WERI-Rb-1 (cell line): ENCODE measurements around the gene SNUPN.

Experiments used
- DNase-seq: peaks from one replicate; pipeline ENCODE4 v3.0.0-alpha.2; 2020
- H3K27ac ChIP-seq: fragments of 250-450 bp; sonication (Bioruptor Pico); 2 replicates; pipeline ENCODE4 v1.5.1; 2020; ENCODE audit warnings: mild to moderate bottlenecking, moderate library complexity
- H3K27me3 ChIP-seq: fragments of 250-450 bp; sonication (Bioruptor Pico); 2 replicates; pipeline ENCODE4 v1.5.1; 2021; ENCODE audit warnings: mild to moderate bottlenecking, low read depth, moderate library complexity; ENCODE audit not compliant: insufficient read depth, severe bottlenecking
- H3K36me3 ChIP-seq: fragments of 250-450 bp; sonication (Bioruptor Pico); 2 replicates; pipeline ENCODE4 v1.5.1; 2020; ENCODE audit warnings: mild to moderate bottlenecking, moderate library complexity
- H3K4me3 ChIP-seq: 2 replicates; pipeline ENCODE4 v1.5.1; 2011; ENCODE audit warnings: low read depth, mild to moderate bottlenecking, control low read depth, low read length
- H3K9me3 ChIP-seq: fragments of 250-450 bp; sonication (Bioruptor Pico); 2 replicates; pipeline ENCODE4 v1.5.1; 2021; ENCODE audit warnings: mild to moderate bottlenecking, moderate library complexity; ENCODE audit not compliant: severe bottlenecking
- CTCF ChIP-seq: IDR thresholded peaks from 2 replicates; pipeline ENCODE4 v1.5.1; 2011; ENCODE audit warnings: low read depth, mild to moderate bottlenecking, control low read depth, inconsistent platforms, low read length

Gene SNUPN

DNA sequence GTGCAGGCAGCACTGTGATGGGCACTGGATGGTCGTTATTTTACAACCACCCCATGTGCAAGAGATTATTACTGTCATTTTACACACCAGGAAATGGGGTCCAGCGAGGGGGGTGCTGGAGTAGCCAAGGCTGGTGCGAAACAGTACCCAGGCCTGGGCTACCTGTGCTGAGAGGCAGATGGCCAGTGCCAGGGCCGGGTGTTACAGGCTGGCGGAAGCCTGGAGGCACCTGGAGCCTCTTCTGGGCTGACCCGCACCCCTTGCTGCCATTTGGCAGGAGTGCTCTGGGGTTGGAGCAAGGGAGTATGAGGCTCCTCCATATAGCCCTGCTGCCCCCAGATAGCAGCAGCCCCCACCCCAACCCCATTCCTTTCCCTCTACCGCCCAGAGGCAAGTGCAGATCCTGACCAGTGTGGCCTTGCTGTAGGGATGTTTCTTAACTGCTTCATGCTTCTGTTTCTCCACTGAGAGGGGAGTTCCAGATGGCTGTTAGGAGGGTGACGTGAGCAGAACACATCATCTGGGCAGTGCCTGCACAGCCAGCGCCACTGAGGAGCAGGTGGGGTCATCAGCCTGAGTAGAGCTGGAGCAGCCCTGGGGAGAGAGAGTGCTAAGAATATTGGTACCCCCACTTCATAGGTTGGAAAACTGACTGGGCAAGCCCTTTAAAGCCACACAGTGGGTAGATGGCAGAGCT is 37.4 kb upstream of the SNUPN start:
- Histone ChIP-seq H3K36me3 (no peaks in the 10 kb centered on the region), H3K4me3 (no peak overlapping the region), H3K27me3 (no peaks in the 10 kb centered on the region), H3K27ac (no peak overlapping the region), H3K9me3 (no peaks in the 10 kb centered on the region)
- TF ChIP-seq CTCF, result no peak
- no peak for DNase-seq

DNA sequence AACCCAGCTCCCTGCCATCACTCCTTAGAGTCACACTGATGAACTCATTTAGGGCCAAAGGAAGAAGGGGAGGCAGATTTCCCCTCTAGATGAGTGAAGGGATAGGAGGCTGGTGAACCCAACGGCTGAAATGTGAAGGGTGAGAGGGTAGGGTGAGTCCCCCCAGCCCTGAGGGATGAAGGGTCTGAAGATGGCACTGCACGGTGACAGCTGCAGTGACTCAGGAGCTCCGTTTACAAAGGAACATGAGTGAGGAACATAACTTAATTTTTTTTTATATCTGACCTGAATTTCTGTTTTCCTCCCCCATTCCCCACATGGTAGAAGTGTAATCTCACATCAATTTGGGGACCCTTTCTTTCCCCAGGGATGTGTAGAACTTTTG is 36.2 kb upstream of the SNUPN start:
- no peaks in the 10 kb centered on the region for H3K27me3 ChIP-seq
- DNase-seq, result no peak
- TF ChIP-seq CTCF, result no peak
- no peaks in the 10 kb centered on the region; the same call in 1 of the 2 replicates for H3K36me3 ChIP-seq
- no peak overlapping the region for H3K27ac ChIP-seq
- H3K9me3 ChIP-seq, result no peaks in the 10 kb centered on the region
- no peak overlapping the region for H3K4me3 ChIP-seq

GRCh38 chr15:75661100-75661755 is 35.7 kb upstream of the SNUPN start:
- Histone ChIP-seq H3K9me3 (no peaks in the 10 kb centered on the region), H3K27ac (no peak overlapping the region), H3K36me3 (no peaks in the 10 kb centered on the region; the same call in 1 of the 2 replicates), H3K4me3 (no peak overlapping the region), H3K27me3 (no peaks in the 10 kb centered on the region)
- TF ChIP-seq CTCF, result no peak
- no peak for DNase-seq

DNA sequence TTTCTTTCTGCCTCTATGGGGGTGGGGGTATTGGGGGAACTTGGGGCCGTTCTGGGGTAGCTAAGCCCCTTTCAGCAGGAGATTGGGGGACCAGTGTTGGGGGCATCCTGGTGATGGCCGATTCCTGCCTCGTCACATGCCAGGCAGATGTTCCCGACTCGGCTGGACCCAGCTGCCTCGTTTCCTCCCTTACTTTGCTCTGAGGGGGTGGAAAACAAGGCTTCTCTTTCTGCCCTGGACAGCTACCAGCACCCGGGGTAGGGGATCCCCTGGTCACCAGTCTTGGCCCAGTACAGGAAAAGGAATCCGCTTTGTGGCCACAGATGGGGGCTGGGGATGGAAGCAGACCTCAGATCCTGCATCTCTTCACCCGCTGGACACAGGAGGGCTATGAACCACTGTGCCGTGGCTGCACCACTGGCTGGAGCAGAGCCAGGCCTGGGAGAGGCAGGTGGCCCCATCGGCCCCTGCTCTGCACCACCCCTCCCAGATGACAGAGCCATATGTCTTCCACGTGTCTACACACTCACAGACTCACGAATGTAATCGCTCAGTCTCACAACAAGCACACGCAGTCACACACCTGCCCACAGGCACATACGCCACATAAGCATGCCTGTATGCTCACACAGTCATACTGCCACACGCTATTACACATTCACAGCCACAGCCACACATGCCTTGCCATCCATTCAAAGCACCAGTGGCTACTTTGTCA is 34.6 kb upstream of the SNUPN start:
- TF ChIP-seq CTCF, result no peak
- no peak overlapping the region; the same call in 1 of the 2 replicates for H3K27ac ChIP-seq
- H3K36me3 ChIP-seq, result no peaks in the 10 kb centered on the region; the same call in 1 of the 2 replicates
- H3K4me3 ChIP-seq, result no peak overlapping the region
- no peaks in the 10 kb centered on the region for H3K9me3 ChIP-seq
- no peaks in the 10 kb centered on the region for H3K27me3 ChIP-seq
- DNase-seq, result peak; percentile 37

GRCh38 chr15:75659141-75659771 is 33.7 kb upstream of the SNUPN start:
- Histone ChIP-seq H3K27ac (no peak overlapping the region), H3K9me3 (no peaks in the 10 kb centered on the region), H3K4me3 (no peak overlapping the region), H3K27me3 (no peaks in the 10 kb centered on the region), H3K36me3 (no peaks in the 10 kb centered on the region; the same call in 1 of the 2 replicates)
- no peak for TF ChIP-seq CTCF
- no peak for DNase-seq
